ENCODE data around the gene LIF.
"Not testable (repeated sequence)": the region's sequence is repeated elsewhere in the genome, so short reads cannot be mapped to it uniquely, and the experiment has no call there.

Gene LIF

GRCh38 chr22:30228509-30229359, 17.8 kb downstream of the LIF start:
- in situ Hi-C loops (cut with MboI; ENCODE audit: low sequenced_read_pairs) = no loop called here

- in situ Hi-C loops (cut with MboI; ENCODE audit: low sequenced_read_pairs) = no loop called here
Observed at GRCh38 chr22:30227438-30228228, 18.9 kb downstream of the LIF start.

- in situ Hi-C loops (cut with MboI; ENCODE audit: low sequenced_read_pairs) = no loop called here
Observed at GRCh38 chr22:30226192-30226832, 20.2 kb downstream of the LIF start.

- in situ Hi-C loops (cut with MboI; ENCODE audit: low sequenced_read_pairs) = no loop called here
Observed at GRCh38 chr22:30225220-30225927, 21.2 kb downstream of the LIF start.

GRCh38 chr22:30224161-30224857, 22.2 kb downstream of the LIF start:
- in situ Hi-C loops (cut with MboI; ENCODE audit: low sequenced_read_pairs) = no loop called here

GRCh38 chr22:30223303-30223702, 23.3 kb downstream of the LIF start:
- in situ Hi-C loops (cut with MboI; ENCODE audit: low sequenced_read_pairs) = no loop called here

GRCh38 chr22:30222321-30222720, 24.2 kb downstream of the LIF start:
- in situ Hi-C loops (cut with MboI; ENCODE audit: low sequenced_read_pairs) = no loop called here

GRCh38 chr22:30221121-30221992, 25.2 kb downstream of the LIF start:
- in situ Hi-C loops (cut with MboI; ENCODE audit: low sequenced_read_pairs) = no loop called here

- in situ Hi-C loops (cut with MboI; ENCODE audit: low sequenced_read_pairs) = no loop called here
Observed at GRCh38 chr22:30220338-30221012, 26.1 kb downstream of the LIF start.

GRCh38 chr22:30219668-30220278, 26.8 kb downstream of the LIF start:
- in situ Hi-C loops (cut with MboI; ENCODE audit: low sequenced_read_pairs) = no loop called here

- in situ Hi-C loops (cut with MboI; ENCODE audit: low sequenced_read_pairs) = no loop called here
Observed at GRCh38 chr22:30219049-30219654, 27.4 kb downstream of the LIF start.

GRCh38 chr22:30217698-30218560, 28.6 kb downstream of the LIF start:
- in situ Hi-C loops (cut with MboI; ENCODE audit: low sequenced_read_pairs) = no loop called here

- in situ Hi-C loops (cut with MboI; ENCODE audit: low sequenced_read_pairs) = no loop called here
Observed at GRCh38 chr22:30216710-30217109, 29.8 kb downstream of the LIF start.

- in situ Hi-C loops (cut with MboI; ENCODE audit: low sequenced_read_pairs) = not testable (repeated sequence)
Observed at GRCh38 chr22:30216272-30216671, 30.3 kb downstream of the LIF start.

- in situ Hi-C loops (cut with MboI; ENCODE audit: low sequenced_read_pairs) = no loop called here
Observed at GRCh38 chr22:30214703-30215407, 31.7 kb downstream of the LIF start.

GRCh38 chr22:30212996-30213441, 33.5 kb downstream of the LIF start:
- in situ Hi-C loops (cut with MboI; ENCODE audit: low sequenced_read_pairs) = no loop called here

All from HL-60/S4 treated with retinoic acid at 250 ng/mL for 4 days and 3 days (cell line).